ENCODE measurements around the gene NKAIN2.
"Not testable (repeated sequence)": the region's sequence is repeated elsewhere in the genome, so short reads cannot be mapped to it uniquely, and the experiment has no call there.

The NKAIN2 gene

GRCh38 chr6:124203812-124204167 lies 400.1 kb downstream of the NKAIN2 start:
- no peak for DNase-seq (ENCODE audit: low read depth in 2 of 2)

DNA sequence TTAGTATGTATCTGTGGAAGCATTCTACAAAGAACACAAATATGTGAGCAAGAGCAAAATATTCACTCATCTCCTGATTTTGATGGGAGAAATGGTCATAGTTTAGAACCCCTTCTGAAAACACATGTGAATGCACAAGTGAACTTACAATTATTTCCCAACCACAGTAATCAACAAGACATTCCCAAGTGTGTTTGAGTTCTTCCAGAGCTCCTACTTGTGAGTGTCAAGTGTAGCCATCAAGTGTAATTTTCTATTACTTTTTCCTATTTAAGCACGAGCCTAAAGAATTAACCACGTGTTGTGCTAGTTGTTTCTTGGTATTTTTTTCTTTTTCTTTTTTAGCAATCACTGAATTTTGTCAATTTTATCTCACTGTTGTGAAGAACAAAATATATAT lies 402.3 kb downstream of the NKAIN2 start:
- DNase-seq (ENCODE audit: low read depth in 2 of 2) = no peak

DNA sequence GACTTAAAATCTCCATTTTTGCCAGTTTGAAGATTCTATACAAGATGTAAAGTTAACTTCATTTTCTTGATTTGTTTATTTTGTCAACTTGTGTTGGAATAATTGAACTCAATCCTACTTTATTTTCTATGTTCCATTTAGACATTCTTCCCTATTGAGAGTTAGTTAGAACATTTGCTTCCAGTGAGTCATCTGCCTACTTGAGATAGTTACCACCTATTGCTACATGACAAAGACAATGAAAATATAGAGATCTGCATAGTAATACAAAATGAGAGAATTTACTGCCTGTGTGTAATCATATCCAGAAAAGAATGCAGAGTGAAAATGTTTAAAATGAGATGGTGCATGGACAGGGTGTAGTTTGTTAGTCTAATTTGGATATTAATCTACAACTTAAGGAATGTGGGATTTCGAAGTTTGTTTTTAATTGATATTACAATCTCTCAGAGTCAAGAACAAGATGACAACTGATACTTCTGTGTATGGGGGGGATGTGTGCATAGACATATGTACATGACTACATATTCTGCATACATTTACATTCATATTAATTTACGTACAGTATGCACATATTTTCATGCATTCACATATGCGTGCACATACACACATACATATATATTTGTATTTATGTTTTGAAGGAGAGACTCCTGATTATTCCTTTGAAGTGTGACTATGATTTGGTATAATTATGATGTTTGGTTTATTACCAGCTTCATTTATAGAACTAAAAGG lies 420.1 kb downstream of the NKAIN2 start:
- DNase-seq (ENCODE audit: low read depth in 2 of 2) = no peak

- no peak for DNase-seq (ENCODE audit: low read depth in 2 of 2)
Measured at GRCh38 chr6:124226396-124226795, 422.7 kb downstream of the NKAIN2 start.

GRCh38 chr6:124233221-124233620 lies 429.6 kb downstream of the NKAIN2 start:
- no peak for DNase-seq (ENCODE audit: low read depth in 2 of 2)

GRCh38 chr6:124234801-124235200 lies 431.1 kb downstream of the NKAIN2 start:
- DNase-seq (ENCODE audit: low read depth in 2 of 2) = no peak

- no peak for DNase-seq (ENCODE audit: low read depth in 2 of 2)
Measured at GRCh38 chr6:124237911-124238310, 434.2 kb downstream of the NKAIN2 start.

DNA sequence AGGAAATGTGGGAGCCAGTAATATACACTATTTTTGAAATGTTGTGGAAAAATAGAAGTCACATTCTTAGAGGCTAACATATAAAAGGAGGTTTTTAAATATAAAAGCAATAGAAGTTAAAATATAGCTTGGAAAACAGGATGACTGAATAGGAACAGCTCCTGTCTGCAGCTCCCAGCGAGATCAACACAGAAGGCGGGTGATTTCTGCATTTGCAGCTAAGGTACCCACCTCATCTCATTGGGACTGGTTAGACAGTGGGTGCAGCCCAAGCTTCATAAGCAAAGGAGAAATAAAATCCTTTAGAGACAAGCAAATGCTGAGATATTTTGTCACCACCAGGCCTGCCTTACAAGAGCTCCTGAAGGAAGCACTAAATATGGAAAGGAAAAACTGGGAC lies 434.7 kb downstream of the NKAIN2 start:
- DNase-seq (ENCODE audit: low read depth in 2 of 2) = not testable (repeated sequence)

- no peak for DNase-seq (ENCODE audit: low read depth in 2 of 2)
Measured at GRCh38 chr6:124254941-124255685, 451.4 kb downstream of the NKAIN2 start.

DNA sequence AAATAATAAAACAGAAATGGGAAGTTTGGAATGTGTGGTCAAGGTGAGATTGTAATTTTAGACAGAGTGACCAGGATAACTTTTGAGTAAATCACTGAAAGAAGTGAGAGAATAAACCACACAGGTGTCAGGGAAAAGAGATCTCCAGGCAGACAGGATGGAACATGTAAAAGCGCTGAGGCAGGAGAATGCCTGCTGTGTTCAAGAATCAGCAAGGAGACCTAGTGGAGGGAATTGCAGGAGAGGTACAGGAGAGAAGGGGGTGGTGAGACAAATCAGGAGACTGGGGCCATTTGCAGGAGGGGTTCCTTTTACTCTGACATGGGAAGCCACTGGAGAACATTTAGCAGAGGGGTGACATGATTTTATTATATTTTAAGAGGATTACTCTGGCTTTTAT lies 456.7 kb downstream of the NKAIN2 start:
- DNase-seq (ENCODE audit: low read depth in 2 of 2) = no peak

GRCh38 chr6:124269733-124270132 lies 466.1 kb downstream of the NKAIN2 start:
- no peak for DNase-seq (ENCODE audit: low read depth in 2 of 2)

DNA sequence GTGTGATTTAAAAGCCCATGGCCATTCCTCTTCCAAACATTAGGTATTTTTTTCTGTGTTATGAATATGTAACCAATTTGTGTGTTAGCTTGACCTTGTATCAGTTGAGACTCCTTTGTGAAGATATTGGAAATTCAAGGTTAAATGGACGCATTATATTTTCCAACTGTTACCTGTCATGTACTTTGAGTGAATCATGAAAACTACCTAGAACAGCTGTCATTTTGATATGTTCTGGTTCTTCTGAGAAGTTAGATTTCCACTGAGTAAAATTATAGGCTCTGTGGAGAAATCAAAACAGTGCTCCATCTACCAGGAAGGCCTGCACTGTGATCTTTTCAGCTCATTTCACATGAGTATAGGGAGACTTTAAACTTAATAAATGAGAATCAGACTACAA lies 470.0 kb downstream of the NKAIN2 start:
- DNase-seq (ENCODE audit: low read depth in 2 of 2) = no peak

DNA sequence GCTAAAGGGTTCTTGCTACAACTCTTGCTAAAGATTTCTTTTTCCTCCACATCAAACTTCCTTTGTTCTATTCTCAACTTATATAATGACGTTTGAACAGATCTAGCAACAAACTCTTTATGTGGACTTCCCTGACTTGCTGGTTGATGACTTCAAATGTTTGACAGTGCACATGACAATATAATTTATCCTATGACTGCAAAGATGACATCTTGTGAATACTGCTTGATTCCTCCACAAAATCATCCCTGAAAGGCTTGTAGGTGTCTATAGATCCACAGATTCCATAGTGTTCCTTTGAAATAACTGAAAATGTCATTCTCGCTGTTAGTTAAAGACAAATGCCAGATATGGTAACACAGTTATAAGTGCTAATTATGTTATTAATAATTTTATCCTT lies 478.9 kb downstream of the NKAIN2 start:
- DNase-seq (ENCODE audit: low read depth in 2 of 2) = no peak

DNA sequence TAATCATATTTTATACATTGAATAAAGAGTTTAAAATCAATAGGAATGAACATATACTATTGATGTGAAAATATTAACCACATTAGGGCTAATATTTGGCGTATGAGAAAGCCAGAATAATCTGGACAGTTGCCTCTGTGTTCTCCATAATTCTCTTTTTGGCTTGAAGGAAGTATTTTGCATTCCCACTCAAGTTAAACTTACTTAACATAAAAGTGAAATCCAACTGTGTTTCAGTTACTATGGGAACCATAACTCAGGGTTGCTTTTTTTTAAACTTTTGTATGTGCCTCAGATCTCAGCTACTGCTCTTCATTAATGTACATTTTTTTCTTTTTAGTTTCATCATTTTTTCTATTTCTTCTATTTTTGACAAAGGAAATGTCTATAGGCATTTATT lies 479.8 kb downstream of the NKAIN2 start:
- DNase-seq (ENCODE audit: low read depth in 2 of 2) = no peak

DNA sequence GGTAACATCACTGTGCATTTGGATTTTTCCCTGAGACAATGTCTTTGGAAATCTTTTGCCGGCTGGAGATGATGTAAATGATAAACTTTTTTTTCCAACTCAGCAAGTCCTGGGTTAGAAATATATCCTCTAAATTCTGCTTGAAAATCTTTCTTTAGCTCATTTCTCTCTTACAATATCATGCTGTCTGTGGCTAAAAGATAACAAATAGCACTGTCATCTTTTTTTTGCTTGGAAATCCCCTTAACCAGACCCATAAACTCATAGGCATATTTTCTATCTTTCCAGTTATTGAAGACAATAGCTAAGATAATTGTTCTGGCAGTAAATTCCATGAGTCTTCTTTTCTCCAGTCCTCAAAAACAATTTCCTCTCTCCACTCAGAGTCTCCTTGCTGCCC lies 481.5 kb downstream of the NKAIN2 start:
- no peak for DNase-seq (ENCODE audit: low read depth in 2 of 2)

DNA sequence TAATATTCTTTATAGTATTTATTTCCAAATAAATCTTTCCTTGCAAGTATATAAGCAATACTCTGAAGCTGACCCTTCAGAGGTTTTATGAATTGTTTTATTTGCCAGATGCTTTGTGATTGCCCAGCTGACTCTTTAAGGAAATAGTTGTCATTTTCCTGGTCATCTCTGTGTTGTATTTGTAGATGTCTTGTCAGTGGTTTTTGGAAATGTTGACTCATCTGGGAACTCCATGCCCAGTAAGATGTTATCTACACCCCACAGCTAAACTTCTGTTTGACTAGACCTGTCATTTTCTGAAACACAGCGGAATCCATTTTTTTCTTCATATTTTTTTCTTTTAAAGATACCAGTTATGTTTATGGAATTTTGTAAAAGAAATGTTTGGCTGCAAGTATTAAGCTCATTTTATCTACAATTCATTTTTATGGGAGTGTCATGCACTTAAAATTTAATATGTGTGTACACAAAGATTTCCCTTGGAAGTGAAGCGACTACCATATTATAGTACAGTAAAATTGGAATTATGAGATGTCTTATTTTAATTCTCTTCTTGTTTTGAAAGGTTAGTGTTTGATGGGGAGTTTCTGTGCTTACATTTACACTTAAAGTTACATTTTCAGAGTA lies 491.0 kb downstream of the NKAIN2 start:
- DNase-seq (ENCODE audit: low read depth in 2 of 2) = no peak

- no peak for DNase-seq (ENCODE audit: low read depth in 2 of 2)
Measured at GRCh38 chr6:124297507-124297906, 493.8 kb downstream of the NKAIN2 start.

DNA sequence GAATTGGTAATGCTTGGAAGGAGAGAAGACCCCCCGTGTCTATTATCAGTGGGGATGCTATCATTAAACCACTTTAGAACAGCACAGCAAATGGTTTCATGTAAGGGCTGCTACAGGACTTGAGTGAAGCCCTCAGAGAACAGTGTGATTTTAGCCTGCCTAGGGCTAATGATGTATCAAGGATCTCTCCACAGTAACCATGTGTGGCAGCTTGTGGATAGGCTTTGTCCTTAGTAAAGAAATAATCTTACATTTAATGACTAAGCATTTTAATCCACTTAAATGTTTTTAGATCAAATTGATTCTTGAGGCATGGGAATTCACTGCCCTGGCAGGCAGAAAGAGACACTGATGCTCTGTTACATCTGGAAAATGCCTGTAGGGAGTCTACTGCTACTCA lies 495.1 kb downstream of the NKAIN2 start:
- DNase-seq (ENCODE audit: low read depth in 2 of 2) = no peak

GRCh38 chr6:124300907-124301306 lies 497.2 kb downstream of the NKAIN2 start:
- DNase-seq (ENCODE audit: low read depth in 2 of 2) = not testable (repeated sequence)

DNA sequence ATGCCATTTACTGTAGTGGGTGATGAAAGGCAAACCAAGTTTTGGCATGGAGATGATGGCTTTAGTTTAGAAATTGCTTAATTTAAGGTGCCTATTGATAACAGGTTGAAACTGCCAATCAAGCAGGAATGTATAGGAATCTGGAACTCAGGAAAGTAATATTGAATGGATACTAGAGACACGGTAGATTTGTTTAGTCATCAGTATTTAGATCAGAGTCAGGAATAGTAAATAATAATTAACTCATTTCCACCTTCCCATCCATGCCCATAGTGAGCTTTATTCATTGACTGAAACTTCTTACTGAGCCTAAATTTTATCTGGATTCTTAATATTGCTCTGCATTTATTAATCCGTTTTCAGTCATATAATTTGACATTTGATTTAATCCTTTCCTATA lies 500.3 kb downstream of the NKAIN2 start:
- DNase-seq (ENCODE audit: low read depth in 2 of 2) = no peak

GRCh38 chr6:124310139-124310538 lies 506.5 kb downstream of the NKAIN2 start:
- no peak for DNase-seq (ENCODE audit: low read depth in 2 of 2)

DNA sequence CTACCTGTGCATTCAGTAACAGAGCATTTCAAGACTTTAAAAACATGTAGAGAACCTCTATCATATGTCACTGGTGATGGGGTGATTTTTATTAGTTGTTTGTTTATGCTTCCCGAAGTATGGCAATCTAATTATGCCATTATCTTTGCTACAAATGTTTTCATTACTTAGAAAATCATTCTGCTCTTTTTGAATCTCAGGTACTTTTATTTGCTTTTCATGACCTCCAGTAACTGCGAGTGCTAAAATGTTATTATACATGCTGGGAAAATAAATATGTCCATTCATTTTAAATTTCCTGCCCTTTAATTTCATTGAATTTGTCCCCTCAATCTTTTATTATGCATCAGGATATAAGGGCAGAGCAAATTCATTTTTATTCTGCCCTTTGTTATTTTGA lies 515.7 kb downstream of the NKAIN2 start:
- no peak for DNase-seq (ENCODE audit: low read depth in 2 of 2)

DNA sequence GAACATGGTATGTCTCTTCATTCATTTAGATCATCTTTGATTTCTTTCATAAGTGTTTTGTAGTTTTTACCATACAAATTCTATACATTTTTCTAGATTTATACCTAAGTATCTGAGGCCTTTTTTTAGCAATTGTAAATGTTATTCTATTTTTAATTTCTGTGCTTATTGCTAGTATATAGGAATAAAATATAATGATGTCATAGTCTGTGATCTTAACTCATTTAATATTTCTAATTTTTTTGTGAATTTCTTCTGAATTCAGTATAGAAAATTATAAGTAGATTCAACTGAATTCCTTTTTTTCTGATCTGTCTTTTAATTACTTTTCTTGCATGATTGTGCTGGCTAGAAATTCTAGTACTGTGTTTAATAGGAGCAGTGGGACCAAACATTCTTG lies 520.6 kb downstream of the NKAIN2 start:
- no peak for DNase-seq (ENCODE audit: low read depth in 2 of 2)
